Glutamatergic neuron (in vitro differentiated cells): ENCODE measurements around the gene TOP2B. TPM values are rescaled to one million over a fixed set of nuclear protein-coding genes. Genes with fewer than 3 reads are reported as not detected.
A peak's percentile ranks its signal among the peaks of the same experiment; 100 is the strongest.

Source experiments
- DNase-seq: peaks from one replicate; pipeline ENCODE4 v3.0.0; 2022
- H3K27ac Mint-ChIP-seq: one replicate; pipeline ENCODE4 v1.8.0; 2020; ENCODE audit warnings: mild to moderate bottlenecking, mixed read lengths, inconsistent platforms; ENCODE audit not compliant: unreplicated experiment
- H3K27me3 Mint-ChIP-seq: one replicate; pipeline ENCODE4 v1.8.0; 2020; ENCODE audit warnings: mild to moderate bottlenecking, moderate library complexity, mixed read lengths, inconsistent platforms; ENCODE audit not compliant: unreplicated experiment
- H3K36me3 Mint-ChIP-seq: one replicate; pipeline ENCODE4 v1.8.0; 2020; ENCODE audit warnings: mild to moderate bottlenecking, mixed read lengths, inconsistent platforms; ENCODE audit not compliant: unreplicated experiment
- H3K4me1 Mint-ChIP-seq: one replicate; pipeline ENCODE4 v1.8.0; 2020; ENCODE audit warnings: mild to moderate bottlenecking, low read depth, mixed read lengths, inconsistent platforms; ENCODE audit not compliant: unreplicated experiment
- H3K4me3 Mint-ChIP-seq: one replicate; pipeline ENCODE4 v1.8.0; 2020; ENCODE audit warnings: mild to moderate bottlenecking, mixed read lengths, inconsistent platforms; ENCODE audit not compliant: unreplicated experiment
- H3K9me3 Mint-ChIP-seq: one replicate; pipeline ENCODE4 v1.8.0; 2020; ENCODE audit warnings: mild to moderate bottlenecking, moderate library complexity, mixed read lengths, inconsistent platforms; ENCODE audit not compliant: unreplicated experiment
- CTCF ChIP-seq: fragments of 200-600 bp; sonication (generic); IDR thresholded peaks from one replicate; pipeline ENCODE4 v1.5.0; 2021; ENCODE audit not compliant: partially characterized antibody, unreplicated experiment
- total RNA-seq: library from RNA; stranded (reverse); fragmentation: NEBNext Ultra II Directional; extraction: Animal tissue kit (Norgen Biotek cat#: 25700); gene quantifications from one replicate; pipeline ENCODE4 v1.2.1, GENCODE V29; 2021; ENCODE audit not compliant: unreplicated experiment

Gene TOP2B
- total RNA-seq, 1 donor from 2014 or later, result 250 TPM

DNA sequence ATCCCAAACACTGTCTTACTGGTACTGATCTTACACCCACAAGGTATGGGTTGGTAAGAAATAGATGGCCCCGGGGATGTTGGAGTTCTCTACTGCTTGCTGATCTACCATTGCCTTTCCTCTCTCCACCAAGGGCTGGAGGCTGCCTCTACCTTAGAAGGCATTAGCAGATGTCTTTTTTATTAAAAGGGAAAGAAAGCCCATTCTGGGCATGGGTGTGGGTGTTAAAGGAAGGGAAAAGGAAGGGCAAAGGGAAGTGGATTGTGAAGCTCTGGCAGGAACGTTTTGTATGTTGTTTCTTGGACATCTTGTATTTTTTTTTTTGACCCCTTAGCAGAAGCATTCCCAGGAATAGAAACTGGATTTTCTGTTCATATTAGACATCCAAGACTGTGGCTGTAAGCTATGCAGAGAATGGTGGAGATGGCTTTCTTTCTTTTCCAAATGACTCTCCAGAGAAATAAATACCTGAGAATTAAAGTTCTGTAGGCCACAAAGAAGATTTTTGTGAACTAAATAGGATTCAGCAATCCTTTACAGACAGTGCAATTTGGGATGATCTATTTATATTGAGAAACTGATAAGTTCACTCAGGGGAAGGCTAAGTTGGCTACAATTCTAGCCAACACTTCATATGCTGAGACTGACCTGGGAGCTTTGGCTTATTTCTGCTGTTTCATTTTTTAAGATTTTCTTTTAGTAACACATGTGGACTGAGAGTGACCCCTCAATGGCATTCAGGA is 108.8 kb downstream of the TOP2B start:
- Mint-ChIP-seq H3K9me3 (no peaks in the 10 kb centered on the region), H3K27me3 (peaks cover 5% of the 10 kb centered on the region), H3K36me3 (no peaks in the 10 kb centered on the region), H3K4me3 (no peak overlapping the region), H3K27ac (no peak overlapping the region), H3K4me1 (peaks cover 5% of the 10 kb centered on the region)
- DNase-seq, result no peak
- no peak for TF ChIP-seq CTCF

- peaks cover 5% of the 10 kb centered on the region for H3K4me1 Mint-ChIP-seq
- no peak overlapping the region for H3K27ac Mint-ChIP-seq
- no peak overlapping the region for H3K4me3 Mint-ChIP-seq
- DNase-seq, result no peak
- H3K27me3 Mint-ChIP-seq, result peaks cover 5% of the 10 kb centered on the region
- H3K36me3 Mint-ChIP-seq, result no peaks in the 10 kb centered on the region
- TF ChIP-seq CTCF, result no peak
- H3K9me3 Mint-ChIP-seq, result no peaks in the 10 kb centered on the region
Measured at GRCh38 chr3:25554376-25554775, 110.3 kb downstream of the TOP2B start.

- Mint-ChIP-seq H3K4me1 (peaks cover 14% of the 10 kb centered on the region), H3K36me3 (no peaks in the 10 kb centered on the region), H3K27me3 (peaks cover 5% of the 10 kb centered on the region), H3K4me3 (no peak overlapping the region), H3K27ac (no peak overlapping the region), H3K9me3 (no peaks in the 10 kb centered on the region)
- DNase-seq, result no peak
- TF ChIP-seq CTCF, result no peak
Measured at GRCh38 chr3:25552251-25552650, 112.5 kb downstream of the TOP2B start.

DNA sequence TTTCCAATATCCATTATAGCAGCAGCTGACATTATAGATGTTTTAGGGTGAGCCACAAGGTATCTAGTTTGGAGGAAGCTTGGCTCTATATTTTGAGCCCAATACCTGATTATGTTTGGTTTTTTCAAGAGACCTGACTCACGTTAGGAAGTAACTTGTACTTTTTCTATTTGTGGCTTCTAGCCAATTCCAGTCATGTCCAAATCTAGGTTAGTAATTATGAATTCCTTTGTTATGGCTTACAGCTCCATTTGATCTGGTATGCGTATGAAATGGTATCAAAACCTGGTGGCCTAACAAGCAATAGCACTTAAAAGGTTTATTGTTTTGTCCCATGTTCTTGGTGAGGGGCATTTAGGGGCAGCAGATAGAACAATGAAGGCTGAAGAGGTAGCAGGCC is 115.9 kb downstream of the TOP2B start:
- H3K4me1 Mint-ChIP-seq, result peaks cover 12% of the 10 kb centered on the region
- no peaks in the 10 kb centered on the region for H3K9me3 Mint-ChIP-seq
- no peak overlapping the region for H3K4me3 Mint-ChIP-seq
- peak; percentile 16 for TF ChIP-seq CTCF
- H3K36me3 Mint-ChIP-seq, result no peaks in the 10 kb centered on the region
- DNase-seq, result no peak
- H3K27me3 Mint-ChIP-seq, result peaks cover 6% of the 10 kb centered on the region
- H3K27ac Mint-ChIP-seq, result no peak overlapping the region

DNA sequence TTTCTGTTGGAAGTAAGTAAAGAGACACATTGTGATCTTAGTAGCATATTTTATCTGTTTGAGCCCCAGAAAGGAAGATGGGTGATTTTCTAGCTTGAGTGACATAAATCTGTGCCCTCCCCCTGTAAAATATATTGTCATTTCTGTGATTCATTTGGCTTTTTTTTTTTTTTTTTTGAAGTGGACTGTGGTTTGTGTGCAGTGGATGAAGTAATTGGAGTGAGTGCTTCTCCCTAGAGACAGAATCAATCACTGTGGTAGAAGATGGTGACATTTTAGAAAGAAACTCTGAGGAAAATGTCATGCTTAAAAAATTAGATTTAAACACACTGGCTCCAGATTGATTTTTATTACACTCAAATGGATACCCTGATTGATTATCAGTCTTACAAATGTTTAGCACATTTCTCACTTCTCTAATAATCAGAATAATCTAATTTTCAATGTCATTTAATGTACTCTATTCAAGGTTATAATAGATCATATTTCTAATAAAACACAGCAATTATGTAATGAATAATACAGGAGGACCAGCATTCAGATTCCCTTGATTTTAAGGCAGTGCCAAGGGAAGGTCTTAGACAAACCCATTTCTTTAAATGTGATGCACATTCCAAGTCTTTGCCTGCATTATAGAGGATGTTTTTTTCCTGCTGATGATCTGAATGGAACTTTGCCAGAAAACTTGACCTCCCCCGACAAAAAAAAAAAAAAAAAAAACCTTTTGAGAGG is 116.6 kb downstream of the TOP2B start:
- Mint-ChIP-seq H3K4me1 (peaks cover 9% of the 10 kb centered on the region), H3K27ac (no peak overlapping the region), H3K4me3 (no peak overlapping the region), H3K36me3 (no peaks in the 10 kb centered on the region), H3K9me3 (no peaks in the 10 kb centered on the region), H3K27me3 (peaks cover 6% of the 10 kb centered on the region)
- no peak for DNase-seq
- no peak for TF ChIP-seq CTCF
